Osteoblast (primary cell): ENCODE results near the gene SLC25A47. TPM values are rescaled to one million over a fixed set of nuclear protein-coding genes. Genes with fewer than 3 reads are reported as not detected.
"Not testable (repeated sequence)": the region's sequence is repeated elsewhere in the genome, so short reads cannot be mapped to it uniquely, and the experiment has no call there.

Source experiments
- DNase-seq: peaks from one replicate; pipeline ENCODE4 v3.0.0; 2011; ENCODE audit warnings: low spot score, mixed read lengths; ENCODE audit not compliant: insufficient read length; ENCODE audit errors: missing footprints
- H2AFZ ChIP-seq: 2 replicates; pipeline ENCODE4 v1.6.0; 2011; ENCODE audit warnings: mild to moderate bottlenecking, low read length
- H3K27ac ChIP-seq: 2 replicates; pipeline ENCODE4 v1.5.1; 2011; ENCODE audit warnings: mild to moderate bottlenecking, low read depth, low read length, moderate library complexity
- H3K27me3 ChIP-seq: 2 replicates; pipeline ENCODE4 v1.6.0; 2012; ENCODE audit warnings: mild to moderate bottlenecking, control low read depth, inconsistent platforms, low read length, moderate library complexity; ENCODE audit not compliant: insufficient read depth
- H3K36me3 ChIP-seq: 2 replicates; pipeline ENCODE4 v1.5.1; 2011; ENCODE audit warnings: mild to moderate bottlenecking, low read length, control low read depth, moderate library complexity; ENCODE audit not compliant: insufficient read depth
- H3K4me1 ChIP-seq: 2 replicates; pipeline ENCODE4 v1.5.1; 2011; ENCODE audit warnings: mild to moderate bottlenecking, low read length, control low read depth, moderate library complexity; ENCODE audit not compliant: insufficient read depth
- H3K4me2 ChIP-seq: 2 replicates; pipeline ENCODE4 v1.6.0; 2011; ENCODE audit warnings: mild to moderate bottlenecking, low read length; ENCODE audit not compliant: insufficient read depth
- H3K4me3 ChIP-seq: fragments of 200-600 bp; sonication (generic); 3 replicates; pipeline ENCODE4 v1.5.1; 2012; ENCODE audit warnings: mild to moderate bottlenecking, low read length, inconsistent platforms; ENCODE audit not compliant: insufficient read depth
- H3K79me2 ChIP-seq: 2 replicates; pipeline ENCODE4 v1.6.0; 2012; ENCODE audit warnings: mild to moderate bottlenecking, low read length, control low read depth, inconsistent platforms; ENCODE audit not compliant: insufficient read depth
- H3K9me3 ChIP-seq: 2 replicates; pipeline ENCODE4 v1.5.1; 2011; ENCODE audit warnings: low read depth, low read length, control low read depth
- H4K20me1 ChIP-seq: 2 replicates; pipeline ENCODE4 v1.6.0; 2012; ENCODE audit warnings: mild to moderate bottlenecking, low read length, control low read depth; ENCODE audit not compliant: insufficient read depth
- total RNA-seq: library from RNA; depleted of rRNA; stranded (reverse); fragments of >200 nt; gene quantifications from 2 replicates; pipeline ENCODE4 v1.2.3, GENCODE V29; 2012
- TF ChIP-seq, protein P1 (sequence below): IDR thresholded peaks from 2 replicates; pipeline ENCODE4 v1.5.1; 2011; ENCODE audit warnings: mild to moderate bottlenecking, low read depth, low read length, moderate library complexity; ENCODE audit errors: extremely low read depth

The SLC25A47 gene
- total RNA-seq, 1 donor, result not detected

DNA sequence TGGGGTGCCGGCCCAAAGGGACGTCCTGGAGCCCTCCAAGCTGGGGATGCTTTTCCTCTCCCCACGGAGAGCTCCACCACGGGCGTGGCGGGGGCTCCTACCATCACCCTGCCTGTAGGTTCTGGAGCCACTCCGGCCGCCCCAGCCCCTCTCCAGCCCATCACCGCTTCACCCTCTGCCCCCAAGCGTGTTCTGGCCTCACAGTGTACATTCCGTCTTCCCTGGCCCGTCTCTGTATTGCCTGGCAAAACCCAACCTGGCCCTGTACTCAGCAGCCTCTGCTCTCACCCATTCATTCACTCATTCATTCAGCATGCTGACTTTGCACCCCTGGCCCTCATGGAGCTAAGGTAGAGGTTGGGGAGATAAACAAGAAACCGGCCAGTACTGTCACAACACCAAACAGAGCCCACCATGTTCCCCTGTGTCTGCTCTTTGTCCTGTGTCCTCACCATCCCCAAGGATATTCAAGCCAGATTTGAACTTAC, 37.2 kb upstream of the SLC25A47 start:
- H2AFZ ChIP-seq, result no peak overlapping the region
- peaks cover 15% of the 10 kb centered on the region for H4K20me1 ChIP-seq
- peak; percentile 76 for DNase-seq
- H3K79me2 ChIP-seq, result peaks cover 18% of the 10 kb centered on the region
- TF ChIP-seq, protein P1, sequence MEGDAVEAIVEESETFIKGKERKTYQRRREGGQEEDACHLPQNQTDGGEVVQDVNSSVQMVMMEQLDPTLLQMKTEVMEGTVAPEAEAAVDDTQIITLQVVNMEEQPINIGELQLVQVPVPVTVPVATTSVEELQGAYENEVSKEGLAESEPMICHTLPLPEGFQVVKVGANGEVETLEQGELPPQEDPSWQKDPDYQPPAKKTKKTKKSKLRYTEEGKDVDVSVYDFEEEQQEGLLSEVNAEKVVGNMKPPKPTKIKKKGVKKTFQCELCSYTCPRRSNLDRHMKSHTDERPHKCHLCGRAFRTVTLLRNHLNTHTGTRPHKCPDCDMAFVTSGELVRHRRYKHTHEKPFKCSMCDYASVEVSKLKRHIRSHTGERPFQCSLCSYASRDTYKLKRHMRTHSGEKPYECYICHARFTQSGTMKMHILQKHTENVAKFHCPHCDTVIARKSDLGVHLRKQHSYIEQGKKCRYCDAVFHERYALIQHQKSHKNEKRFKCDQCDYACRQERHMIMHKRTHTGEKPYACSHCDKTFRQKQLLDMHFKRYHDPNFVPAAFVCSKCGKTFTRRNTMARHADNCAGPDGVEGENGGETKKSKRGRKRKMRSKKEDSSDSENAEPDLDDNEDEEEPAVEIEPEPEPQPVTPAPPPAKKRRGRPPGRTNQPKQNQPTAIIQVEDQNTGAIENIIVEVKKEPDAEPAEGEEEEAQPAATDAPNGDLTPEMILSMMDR, result no peak
- H3K36me3 ChIP-seq, result no peaks in the 10 kb centered on the region
- no peak overlapping the region for H3K27ac ChIP-seq
- no peaks in the 10 kb centered on the region for H3K27me3 ChIP-seq
- no peaks in the 10 kb centered on the region for H3K9me3 ChIP-seq
- H3K4me1 ChIP-seq, result peaks cover 14% of the 10 kb centered on the region
- peak overlapping the region; percentile 86 for H3K4me3 ChIP-seq
- H3K4me2 ChIP-seq, result peak overlapping the region; percentile 93

DNA sequence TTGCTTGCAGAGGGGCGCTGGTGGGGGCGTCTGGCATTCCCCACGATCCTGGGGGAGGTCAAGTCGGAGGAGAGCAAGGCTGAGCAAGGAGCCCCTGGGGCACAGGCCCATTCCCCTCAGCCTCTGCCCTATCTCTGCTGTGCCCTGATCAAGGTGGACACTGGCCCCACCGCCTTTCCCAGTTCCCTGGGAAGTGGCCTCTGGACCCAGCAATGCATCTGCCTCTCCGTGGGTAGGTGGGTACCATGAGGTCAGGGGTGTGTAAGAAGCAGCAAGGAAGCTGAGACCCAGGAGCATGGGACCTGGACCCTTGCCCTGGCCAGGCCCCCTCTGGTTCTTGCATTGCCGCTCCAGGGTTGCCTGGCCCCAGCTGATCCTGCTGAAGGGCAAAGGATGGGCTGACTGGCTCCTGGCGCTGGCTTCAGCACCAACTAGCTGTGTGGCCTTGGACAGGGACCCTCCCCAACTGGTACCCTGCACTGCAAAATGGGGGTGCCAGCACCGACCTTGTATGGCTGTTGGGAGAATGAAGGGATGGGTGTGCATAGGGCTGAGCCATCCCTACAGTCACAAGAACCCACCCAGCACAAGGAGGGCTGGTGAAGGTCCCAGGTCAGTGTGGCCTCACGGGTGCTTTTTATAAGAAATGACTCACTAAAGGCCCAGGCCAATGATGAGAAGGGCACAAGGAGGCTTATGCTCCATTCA, 36.5 kb upstream of the SLC25A47 start:
- H3K4me3 ChIP-seq, result no peak overlapping the region
- H3K36me3 ChIP-seq, result no peaks in the 10 kb centered on the region
- TF ChIP-seq, protein P1, result no peak
- no peaks in the 10 kb centered on the region for H3K9me3 ChIP-seq
- H3K79me2 ChIP-seq, result peaks cover 12% of the 10 kb centered on the region
- no peak overlapping the region for H2AFZ ChIP-seq
- H3K27ac ChIP-seq, result no peak overlapping the region
- DNase-seq, result peak; percentile 92
- no peaks in the 10 kb centered on the region for H3K27me3 ChIP-seq
- no peak overlapping the region for H3K4me2 ChIP-seq
- peaks cover 7% of the 10 kb centered on the region for H3K4me1 ChIP-seq
- peaks cover 8% of the 10 kb centered on the region for H4K20me1 ChIP-seq

DNA sequence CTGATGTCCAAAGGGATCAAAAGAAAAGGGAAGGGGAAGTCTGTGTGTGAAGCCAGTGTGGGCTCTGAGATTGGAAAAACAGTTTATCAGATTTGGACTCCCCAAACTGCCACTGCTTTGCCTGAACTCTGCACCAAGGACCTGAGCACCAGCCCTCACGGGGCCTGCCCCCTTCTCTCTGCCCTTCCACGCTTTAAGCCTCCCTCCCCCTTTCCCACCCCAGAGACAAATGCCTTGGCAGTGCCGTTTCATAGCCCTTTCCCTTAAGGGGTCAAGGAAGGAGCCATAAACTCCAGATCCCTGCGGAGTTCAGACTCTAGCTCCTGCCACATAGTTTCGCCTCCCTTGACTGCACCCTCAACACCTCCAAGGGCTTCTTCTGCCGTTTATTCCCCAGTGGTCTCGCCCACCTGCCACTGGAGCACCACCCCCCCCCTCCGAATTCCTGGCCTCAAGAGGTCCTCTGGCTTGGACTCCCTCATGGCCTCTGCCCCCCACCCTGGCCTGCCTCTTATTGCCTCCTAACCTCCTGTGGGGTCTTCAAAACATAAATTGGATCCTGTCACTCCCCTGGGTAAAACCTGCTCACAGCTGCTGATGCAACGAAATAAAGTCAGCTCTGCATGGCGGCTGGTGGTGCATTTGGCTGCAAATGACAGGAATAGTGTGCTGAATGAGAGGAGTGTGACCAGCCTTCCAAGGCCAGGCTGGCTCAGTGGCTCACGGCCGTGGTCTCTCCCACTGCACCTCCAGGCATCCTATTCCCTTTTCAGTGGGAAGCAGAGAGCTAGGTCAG, 35.7 kb upstream of the SLC25A47 start:
- peaks cover 5% of the 10 kb centered on the region for H4K20me1 ChIP-seq
- H3K79me2 ChIP-seq, result peaks cover 4% of the 10 kb centered on the region
- H2AFZ ChIP-seq, result no peak overlapping the region
- H3K4me2 ChIP-seq, result no peak overlapping the region
- TF ChIP-seq, protein P1, result no peak
- no peak overlapping the region for H3K27ac ChIP-seq
- no peaks in the 10 kb centered on the region for H3K36me3 ChIP-seq
- H3K27me3 ChIP-seq, result no peaks in the 10 kb centered on the region
- H3K4me1 ChIP-seq, result peaks cover 4% of the 10 kb centered on the region
- no peak for DNase-seq
- H3K4me3 ChIP-seq, result no peak overlapping the region
- H3K9me3 ChIP-seq, result no peaks in the 10 kb centered on the region

DNA sequence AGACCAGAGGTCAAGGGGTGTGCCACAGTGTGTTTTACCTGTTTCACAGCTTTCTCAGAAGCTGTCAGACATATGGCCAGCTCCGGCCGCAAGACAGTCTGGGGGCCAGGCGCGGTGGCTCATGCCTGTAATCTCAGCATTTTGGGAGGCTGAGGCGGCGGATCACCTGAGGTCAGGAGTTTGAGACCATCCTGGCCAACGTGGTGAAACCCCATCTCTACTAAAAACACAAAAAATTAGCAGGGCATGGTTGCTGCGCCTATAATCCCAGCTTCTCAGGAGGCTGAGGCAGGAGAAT, 35.2 kb upstream of the SLC25A47 start:
- not testable (repeated sequence) for H2AFZ ChIP-seq, H3K27me3 ChIP-seq, H3K4me1 ChIP-seq, H3K36me3 ChIP-seq, DNase-seq, H3K79me2 ChIP-seq, H3K9me3 ChIP-seq, H3K4me2 ChIP-seq, H4K20me1 ChIP-seq, H3K4me3 ChIP-seq, H3K27ac ChIP-seq
